Lung (tissue), 12 donors: ENCODE measurements around the gene TBC1D22A. TPM values are rescaled to one million over a fixed set of nuclear protein-coding genes. Genes with fewer than 3 reads are reported as not detected.

ENCODE experiments used
- ATAC-seq: fragments of 200-7000 bp; cut with Tn5 transposase; one replicate; pipeline ENCODE4 v1.9.1; 2020; ENCODE audit warnings: moderate number of reproducible peaks; ENCODE audit not compliant: insufficient read depth, low FRiP score
- DNase-seq, 3 donors: peaks; one replicate each; pipeline ENCODE4 v3.0.0-alpha.2; 2013 to 2017
- H3K27ac ChIP-seq, 2 donors: one replicate each; pipeline ENCODE4 v1.5.1; 2013; ENCODE audit warnings: mild to moderate bottlenecking in 2 of 2, moderate library complexity in 2 of 2, control low read depth in 1 of 2, inconsistent platforms in 1 of 2, low read depth in 1 of 2, low read length in 1 of 2
- H3K27me3 ChIP-seq, 3 donors: one replicate each; pipeline ENCODE4 v1.5.1; 2013; ENCODE audit warnings: low read length in 2 of 3; ENCODE audit not compliant: control insufficient read depth in 3 of 3, insufficient read depth in 3 of 3
- H3K36me3 ChIP-seq, 4 donors: one replicate each; pipeline ENCODE4 v1.5.1; 2013; ENCODE audit warnings: low read length in 4 of 4, mild to moderate bottlenecking in 1 of 4, moderate library complexity in 1 of 4; ENCODE audit not compliant: control insufficient read depth in 4 of 4, insufficient read depth in 4 of 4
- H3K4me1 ChIP-seq, 5 donors: one replicate each; pipeline ENCODE4 v1.5.1; 2013; ENCODE audit warnings: low read length in 5 of 5, mild to moderate bottlenecking in 2 of 5, moderate library complexity in 1 of 5; ENCODE audit not compliant: control insufficient read depth in 5 of 5, insufficient read depth in 5 of 5
- H3K4me3 ChIP-seq: one replicate; pipeline ENCODE4 v1.5.1; 2013; ENCODE audit warnings: mild to moderate bottlenecking, control low read depth, moderate library complexity
- H3K9ac ChIP-seq, 2 donors: one replicate each; pipeline ENCODE4 v1.5.1; 2013; ENCODE audit warnings: low read length in 2 of 2, control low read depth in 1 of 2; ENCODE audit not compliant: insufficient read depth in 1 of 2
- H3K9me3 ChIP-seq, 4 donors: one replicate each; pipeline ENCODE4 v1.5.1; 2013; ENCODE audit warnings: low read length in 3 of 4, mild to moderate bottlenecking in 1 of 4, moderate library complexity in 1 of 4; ENCODE audit not compliant: control insufficient read depth in 4 of 4, insufficient read depth in 3 of 4
- WGBS, 2 donors: extraction: QIAGEN DNeasy Blood & Tissue Kit; methylation state at CpG; one replicate each; pipeline ENCODE4 v1.1.7; 2013; 5-methylcytosine and 5-hydroxymethylcytosine counted together
- polyA plus RNA-seq, 2 donors: library from polyadenylated mRNA; stranded (reverse); fragments of 200-250 nt; gene quantifications; one replicate each; pipeline ENCODE4 v1.2.1, GENCODE V29; 2013
- total RNA-seq, 2 donors: library from RNA; depleted of rRNA in 1 of 2; stranded (reverse); fragments of >200 nt in 1 of 2; gene quantifications; one replicate each; pipeline ENCODE4 v1.2.1, GENCODE V29; 2014 to 2021
- TF ChIP-seq, protein P1 (sequence below): IDR thresholded peaks from 2 replicates; pipeline ENCODE4 v1.5.1; 2012; ENCODE audit warnings: mild to moderate bottlenecking; ENCODE audit errors: control extremely low read depth, extremely low read depth
- donor health status: control.
- donor health status: control.
- donor health status: Bipolar disorder and iron deficiency.
- donor health status: healthy.
- donor health status: DM: yes; HTN: yes; CAD: no.

TBC1D22A gene
- total and polyA plus RNA-seq, 4 donors = 20.2 to 38.4 (median 21.0) TPM

GRCh38 chr22:47036352-47036751 lies 273.9 kb downstream of the TBC1D22A start:
- no peak overlapping the region for H3K27ac ChIP-seq
- no peaks in the 10 kb centered on the region for H3K9me3 ChIP-seq
- WGBS, 2 donors = 94 to 97% methylated on average over 10 of the region's 10 CpGs
- ATAC-seq (no peak), DNase-seq (no peak)
- TF ChIP-seq, protein P1, sequence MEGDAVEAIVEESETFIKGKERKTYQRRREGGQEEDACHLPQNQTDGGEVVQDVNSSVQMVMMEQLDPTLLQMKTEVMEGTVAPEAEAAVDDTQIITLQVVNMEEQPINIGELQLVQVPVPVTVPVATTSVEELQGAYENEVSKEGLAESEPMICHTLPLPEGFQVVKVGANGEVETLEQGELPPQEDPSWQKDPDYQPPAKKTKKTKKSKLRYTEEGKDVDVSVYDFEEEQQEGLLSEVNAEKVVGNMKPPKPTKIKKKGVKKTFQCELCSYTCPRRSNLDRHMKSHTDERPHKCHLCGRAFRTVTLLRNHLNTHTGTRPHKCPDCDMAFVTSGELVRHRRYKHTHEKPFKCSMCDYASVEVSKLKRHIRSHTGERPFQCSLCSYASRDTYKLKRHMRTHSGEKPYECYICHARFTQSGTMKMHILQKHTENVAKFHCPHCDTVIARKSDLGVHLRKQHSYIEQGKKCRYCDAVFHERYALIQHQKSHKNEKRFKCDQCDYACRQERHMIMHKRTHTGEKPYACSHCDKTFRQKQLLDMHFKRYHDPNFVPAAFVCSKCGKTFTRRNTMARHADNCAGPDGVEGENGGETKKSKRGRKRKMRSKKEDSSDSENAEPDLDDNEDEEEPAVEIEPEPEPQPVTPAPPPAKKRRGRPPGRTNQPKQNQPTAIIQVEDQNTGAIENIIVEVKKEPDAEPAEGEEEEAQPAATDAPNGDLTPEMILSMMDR = no peak
- no peak overlapping the region for H3K9ac ChIP-seq
- H3K4me1 ChIP-seq = peaks cover 0 to 9% (median 0%) of the 10 kb centered on the region in 5 donors
- H3K4me3 ChIP-seq = no peak overlapping the region
- H3K36me3 ChIP-seq = no peaks in the 10 kb centered on the region
- H3K27me3 ChIP-seq = no peaks in the 10 kb centered on the region

- DNase-seq = no peak
- no peak for ATAC-seq
- WGBS, 2 donors = 97 to 98% methylated on average over 20 of the region's 20 CpGs
Measured at GRCh38 chr22:47036936-47037485, 274.6 kb downstream of the TBC1D22A start.

DNA sequence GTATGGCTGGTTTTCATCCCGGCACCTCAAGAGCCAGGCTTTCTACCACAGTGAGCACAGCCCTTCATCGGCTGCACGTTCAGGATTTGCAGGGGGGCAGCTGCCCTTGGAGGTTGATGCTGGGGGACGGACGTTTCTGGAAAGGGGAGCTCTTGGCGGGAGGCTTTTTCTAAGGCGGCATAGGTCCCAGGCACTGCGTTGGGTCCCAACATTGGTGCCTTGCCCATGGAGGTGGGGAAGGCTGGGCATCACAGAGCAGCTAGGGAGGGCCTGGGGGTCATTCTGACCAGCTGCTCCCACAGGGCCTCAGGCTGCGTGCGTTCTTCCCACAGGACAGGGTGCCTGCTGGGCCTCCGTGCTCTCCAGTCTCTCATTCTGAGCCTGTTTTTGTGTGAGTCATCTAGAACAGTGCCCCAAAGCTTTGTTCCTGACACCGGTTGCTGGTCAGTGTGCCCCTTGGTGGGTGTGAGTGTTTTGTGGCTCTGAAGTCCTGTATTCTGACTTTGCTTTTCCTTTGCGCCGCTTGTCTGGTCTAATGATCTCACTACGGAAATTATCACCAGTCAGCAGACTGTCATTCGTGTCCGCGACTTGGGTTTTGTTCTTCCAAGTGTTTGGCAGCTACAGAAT lies 275.9 kb downstream of the TBC1D22A start:
- no peak overlapping the region for H3K4me3 ChIP-seq
- no peaks in the 10 kb centered on the region for H3K36me3 ChIP-seq
- no peak for DNase-seq
- H3K9ac ChIP-seq = no peak overlapping the region
- no peak overlapping the region for H3K27ac ChIP-seq
- ATAC-seq = no peak
- WGBS, 2 donors = 93 to 94% methylated on average over 18 of the region's 18 CpGs
- no peaks in the 10 kb centered on the region for H3K9me3 ChIP-seq
- H3K4me1 ChIP-seq = peaks cover 0 to 5% (median 0%) of the 10 kb centered on the region in 5 donors
- no peaks in the 10 kb centered on the region for H3K27me3 ChIP-seq
- TF ChIP-seq, protein P1 = no peak

More at GRCh38 chr22:47036936-47037485, 274.6 kb downstream of the TBC1D22A start:
- H3K27ac ChIP-seq = no peak overlapping the region
- no peaks in the 10 kb centered on the region for H3K36me3 ChIP-seq
- H3K27me3 ChIP-seq = no peaks in the 10 kb centered on the region
- H3K4me3 ChIP-seq = no peak overlapping the region
- H3K9me3 ChIP-seq = no peaks in the 10 kb centered on the region
- H3K9ac ChIP-seq = no peak overlapping the region
- H3K4me1 ChIP-seq = peaks cover 0 to 9% (median 0%) of the 10 kb centered on the region in 5 donors
- TF ChIP-seq, protein P1 = no peak
